Progenitor cell of endocrine pancreas (in vitro differentiated cells): ENCODE measurements around the gene S1PR5. TPM values are rescaled to one million over a fixed set of nuclear protein-coding genes. Genes with fewer than 3 reads are reported as not detected.

ENCODE experiments used
- DNase-seq: peaks from one replicate; pipeline ENCODE4 v3.0.0; 2021; ENCODE audit warnings: low spot score; ENCODE audit not compliant: unreplicated experiment
- H3K27ac Mint-ChIP-seq: 2 replicates; pipeline ENCODE4 v1.8.0; 2021; ENCODE audit warnings: mild to moderate bottlenecking, moderate library complexity, mixed read lengths
- H3K27me3 Mint-ChIP-seq: 2 replicates; pipeline ENCODE4 v1.8.0; 2021; ENCODE audit warnings: mixed read lengths
- H3K36me3 Mint-ChIP-seq: 2 replicates; pipeline ENCODE4 v1.8.0; 2022; ENCODE audit warnings: mixed read lengths; ENCODE audit not compliant: insufficient read depth
- H3K4me1 Mint-ChIP-seq: 2 replicates; pipeline ENCODE4 v1.8.0; 2021; ENCODE audit warnings: low read depth, mixed read lengths
- H3K4me3 Mint-ChIP-seq: 2 replicates; pipeline ENCODE4 v1.8.0; 2021; ENCODE audit warnings: low read depth, mild to moderate bottlenecking, moderate library complexity, mixed read lengths
- H3K9me3 Mint-ChIP-seq: 2 replicates; pipeline ENCODE4 v1.8.0; 2021; ENCODE audit warnings: low read depth, mixed read lengths
- CTCF ChIP-seq: fragments of 200-600 bp; sonication (generic); IDR thresholded peaks from one replicate; pipeline ENCODE4 v1.5.0; 2021; ENCODE audit warnings: antibody characterized with exemption, mild to moderate bottlenecking; ENCODE audit not compliant: unreplicated experiment
- total RNA-seq: library from RNA; stranded (reverse); gene quantifications from 2 replicates; pipeline ENCODE4 v1.2.1, GENCODE V29; 2021

S1PR5 gene
- total RNA-seq, 1 donor from 2014 or later: not detected

- Mint-ChIP-seq H3K4me3 (no peak overlapping the region), H3K36me3 (peaks cover 18% of the 10 kb centered on the region), H3K4me1 (peaks cover 2% of the 10 kb centered on the region), H3K27me3 (no peaks in the 10 kb centered on the region), H3K9me3 (no peaks in the 10 kb centered on the region), H3K27ac (no peak overlapping the region)
- no peak for TF ChIP-seq CTCF
- no peak for DNase-seq
Observed at GRCh38 chr19:10549733-10550132, 32.5 kb upstream of the S1PR5 start.

- Mint-ChIP-seq H3K36me3 (peaks cover 18% of the 10 kb centered on the region), H3K4me3 (no peak overlapping the region), H3K27me3 (no peaks in the 10 kb centered on the region), H3K27ac (no peak overlapping the region), H3K9me3 (no peaks in the 10 kb centered on the region), H3K4me1 (peaks cover 2% of the 10 kb centered on the region)
- TF ChIP-seq CTCF: no peak
- no peak for DNase-seq
Observed at GRCh38 chr19:10548746-10549276, 31.6 kb upstream of the S1PR5 start.

- Mint-ChIP-seq H3K9me3 (no peaks in the 10 kb centered on the region), H3K27ac (no peak overlapping the region)
Observed at GRCh38 chr19:10546817-10547216, 29.6 kb upstream of the S1PR5 start.

GRCh38 chr19:10544753-10545251, 27.6 kb upstream of the S1PR5 start:
- Mint-ChIP-seq H3K4me1 (peaks cover 4% of the 10 kb centered on the region), H3K27me3 (no peaks in the 10 kb centered on the region), H3K4me3 (peak overlapping the region; percentile 82), H3K36me3 (peaks cover 2% of the 10 kb centered on the region), H3K27ac (peak overlapping the region; percentile 56), H3K9me3 (no peaks in the 10 kb centered on the region)
- no peak for TF ChIP-seq CTCF
- DNase-seq: no peak

More at GRCh38 chr19:10546817-10547216, 29.6 kb upstream of the S1PR5 start:
- Mint-ChIP-seq H3K36me3 (peaks cover 13% of the 10 kb centered on the region), H3K4me1 (peaks cover 4% of the 10 kb centered on the region), H3K27me3 (no peaks in the 10 kb centered on the region), H3K4me3 (no peak overlapping the region)
- no peak for TF ChIP-seq CTCF
- no peak for DNase-seq

- peaks cover 4% of the 10 kb centered on the region for H3K4me1 Mint-ChIP-seq
- no peak for TF ChIP-seq CTCF
- H3K4me3 Mint-ChIP-seq: peak overlapping the region; percentile 82
- peak; percentile 25 for DNase-seq
- H3K9me3 Mint-ChIP-seq: no peaks in the 10 kb centered on the region
- H3K27me3 Mint-ChIP-seq: no peaks in the 10 kb centered on the region
- H3K27ac Mint-ChIP-seq: peak overlapping the region; percentile 77
- H3K36me3 Mint-ChIP-seq: peaks cover 2% of the 10 kb centered on the region
Observed at GRCh38 chr19:10544242-10544752, 27.1 kb upstream of the S1PR5 start.
